GM13977 (cell line): ENCODE results near the gene IGF1R.

Experiments
- DNase-seq: peaks from one replicate; pipeline ENCODE4 v3.0.0; 2012; ENCODE audit warnings: low spot score
- in situ Hi-C: fragments of 300-500 bp; cut with MboI; formaldehyde crosslinking; loops from one replicate; pipeline ENCODE4 v1.12.0; 2022; ENCODE audit warnings: low sequenced_read_pairs, low pct_unique_long_range_greater_than_20kb, mixed read lengths, inconsistent platforms; ENCODE audit not compliant: unreplicated experiment
- TF ChIP-seq, protein P1 (sequence below): IDR thresholded peaks from 2 replicates; pipeline ENCODE4 v1.5.1; 2012; ENCODE audit warnings: mild to moderate bottlenecking, control low read depth; ENCODE audit not compliant: insufficient read depth; ENCODE audit errors: extremely low read depth, missing control alignments

Gene IGF1R

DNA sequence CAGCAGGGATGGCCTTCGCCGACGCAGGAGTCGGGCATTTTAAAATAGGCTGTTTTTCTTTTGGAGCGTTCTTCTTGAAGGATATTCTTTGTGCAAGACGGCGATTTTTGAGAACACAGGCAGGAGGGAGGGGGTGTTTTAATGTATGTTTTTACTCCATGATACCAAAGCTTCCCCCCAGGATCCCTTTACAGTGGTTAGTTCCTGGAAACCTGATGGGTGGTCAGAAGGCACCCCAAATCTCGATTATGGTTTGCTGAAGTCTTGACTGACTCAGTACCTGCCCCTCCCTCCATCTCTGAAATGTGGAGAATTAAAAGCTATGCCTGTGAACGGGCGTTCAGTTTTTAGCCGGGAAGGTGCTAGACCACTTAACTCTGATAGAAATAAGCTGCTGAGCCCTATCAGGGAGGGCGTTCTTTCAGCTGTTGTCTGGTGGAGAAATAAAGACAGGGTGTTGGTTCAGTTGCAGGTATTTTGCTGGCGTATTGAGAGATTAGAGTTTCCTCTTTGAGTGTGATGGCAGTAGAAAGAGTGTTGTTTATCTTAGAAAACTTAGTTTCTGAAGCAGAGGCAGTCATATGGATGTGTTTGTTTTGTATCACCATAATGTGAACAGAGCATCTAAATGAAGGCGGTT lies 3.4 kb downstream of the IGF1R start:
- no peak for DNase-seq
- TF ChIP-seq, protein P1, sequence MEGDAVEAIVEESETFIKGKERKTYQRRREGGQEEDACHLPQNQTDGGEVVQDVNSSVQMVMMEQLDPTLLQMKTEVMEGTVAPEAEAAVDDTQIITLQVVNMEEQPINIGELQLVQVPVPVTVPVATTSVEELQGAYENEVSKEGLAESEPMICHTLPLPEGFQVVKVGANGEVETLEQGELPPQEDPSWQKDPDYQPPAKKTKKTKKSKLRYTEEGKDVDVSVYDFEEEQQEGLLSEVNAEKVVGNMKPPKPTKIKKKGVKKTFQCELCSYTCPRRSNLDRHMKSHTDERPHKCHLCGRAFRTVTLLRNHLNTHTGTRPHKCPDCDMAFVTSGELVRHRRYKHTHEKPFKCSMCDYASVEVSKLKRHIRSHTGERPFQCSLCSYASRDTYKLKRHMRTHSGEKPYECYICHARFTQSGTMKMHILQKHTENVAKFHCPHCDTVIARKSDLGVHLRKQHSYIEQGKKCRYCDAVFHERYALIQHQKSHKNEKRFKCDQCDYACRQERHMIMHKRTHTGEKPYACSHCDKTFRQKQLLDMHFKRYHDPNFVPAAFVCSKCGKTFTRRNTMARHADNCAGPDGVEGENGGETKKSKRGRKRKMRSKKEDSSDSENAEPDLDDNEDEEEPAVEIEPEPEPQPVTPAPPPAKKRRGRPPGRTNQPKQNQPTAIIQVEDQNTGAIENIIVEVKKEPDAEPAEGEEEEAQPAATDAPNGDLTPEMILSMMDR, result no peak
- in situ Hi-C loops, result loop anchor here (10.0 kb wide), 1 partner anchor 127 kb away; no protein-coding TSS in a partner anchor

DNA sequence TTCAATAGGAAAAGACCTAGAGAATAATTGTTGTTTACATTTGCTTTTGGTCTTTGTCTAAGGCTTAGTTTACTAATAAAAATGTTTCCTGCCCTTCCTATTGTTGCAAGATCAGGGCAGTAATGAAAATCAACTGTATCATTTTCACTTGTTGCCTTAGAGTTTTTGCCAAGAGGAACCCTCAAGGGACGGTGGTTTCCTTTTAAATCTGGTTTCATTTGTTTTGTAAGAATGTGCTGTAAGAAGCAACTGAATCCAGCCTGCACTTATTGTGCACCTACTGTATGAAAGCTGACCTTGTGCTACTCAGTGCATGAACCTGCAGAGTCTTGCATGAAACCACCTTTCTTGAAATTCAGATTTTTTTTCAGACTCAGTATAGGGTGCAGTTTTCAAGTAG lies 5.3 kb downstream of the IGF1R start:
- in situ Hi-C loops, result loop anchor here (10.0 kb wide), 1 partner anchor 129 kb away; no protein-coding TSS in a partner anchor
- TF ChIP-seq, protein P1, result no peak
- no peak for DNase-seq

DNA sequence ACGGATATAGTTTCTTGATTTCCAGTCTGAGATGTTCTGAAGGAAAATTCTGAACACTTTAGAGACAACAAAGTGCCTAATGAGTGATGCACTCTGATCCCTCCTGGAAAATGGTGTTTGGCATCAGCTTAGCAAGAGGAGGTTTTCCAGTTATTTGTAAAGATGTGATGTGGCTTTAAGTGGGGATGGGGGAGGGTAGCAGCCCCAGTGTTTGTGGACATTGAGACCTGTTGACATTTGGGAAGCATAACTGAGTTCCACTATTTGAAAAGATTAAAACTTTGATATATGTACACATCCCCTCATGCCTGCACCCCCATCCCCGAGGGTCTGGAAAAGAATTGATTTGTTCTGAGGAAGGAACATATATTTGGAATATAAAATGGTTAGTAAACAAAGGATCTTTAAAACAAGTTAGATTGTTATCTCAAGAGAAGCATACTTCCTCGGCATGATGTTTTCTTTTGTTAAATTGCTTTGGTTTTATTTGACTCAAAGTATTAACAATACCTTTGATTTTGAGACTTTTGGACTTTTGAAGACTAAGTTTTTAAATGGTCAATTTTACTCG lies 6.5 kb downstream of the IGF1R start:
- TF ChIP-seq, protein P1, result no peak
- no peak for DNase-seq
- in situ Hi-C loops, result loop anchor here (10.0 kb wide), 1 partner anchor 130 kb away; no protein-coding TSS in a partner anchor

DNA sequence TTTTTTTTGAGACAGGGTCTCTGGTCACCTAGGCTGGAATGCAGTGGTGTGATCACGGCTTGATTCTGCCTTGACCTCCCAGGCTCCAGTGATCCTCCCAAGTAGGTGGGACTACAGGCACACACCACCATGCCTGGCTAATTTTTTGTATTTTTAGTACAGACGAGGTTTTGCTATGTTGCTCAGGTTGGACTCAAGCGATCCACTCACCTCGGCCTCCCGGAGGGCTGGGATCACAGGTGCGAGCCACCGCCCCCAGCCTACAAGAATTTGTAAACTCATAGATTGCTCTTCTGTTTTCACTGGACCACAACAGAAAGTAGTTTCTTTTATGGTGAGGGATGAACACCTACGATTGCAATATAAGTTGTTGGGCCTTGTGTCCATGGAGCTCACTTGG lies 7.4 kb downstream of the IGF1R start:
- DNase-seq, result no peak
- in situ Hi-C loops, result loop anchor here (10.0 kb wide), 1 partner anchor 131 kb away; no protein-coding TSS in a partner anchor
- TF ChIP-seq, protein P1, result no peak

DNA sequence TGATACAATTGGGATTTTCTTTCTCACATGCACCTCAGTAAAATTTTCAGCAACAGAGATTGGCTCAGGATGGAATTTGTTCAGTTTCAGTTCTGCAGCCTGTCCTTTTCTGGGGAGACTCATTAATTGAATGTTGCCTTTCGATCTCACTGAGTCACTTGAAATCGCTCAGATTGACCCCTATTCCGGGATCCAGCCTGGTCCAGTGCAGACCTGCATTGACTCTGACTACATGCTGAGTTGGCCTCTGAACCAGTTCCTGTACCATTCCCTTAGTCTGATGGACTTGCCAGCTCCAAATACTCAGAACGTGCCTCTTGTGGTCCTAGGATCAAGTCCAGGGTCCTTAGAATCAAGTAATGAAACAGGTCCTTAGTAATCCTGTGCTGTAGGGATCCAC lies 9.4 kb downstream of the IGF1R start:
- TF ChIP-seq, protein P1, result no peak
- in situ Hi-C loops, result loop anchor here (10.0 kb wide), 1 partner anchor 133 kb away; no protein-coding TSS in a partner anchor
- no peak for DNase-seq

DNA sequence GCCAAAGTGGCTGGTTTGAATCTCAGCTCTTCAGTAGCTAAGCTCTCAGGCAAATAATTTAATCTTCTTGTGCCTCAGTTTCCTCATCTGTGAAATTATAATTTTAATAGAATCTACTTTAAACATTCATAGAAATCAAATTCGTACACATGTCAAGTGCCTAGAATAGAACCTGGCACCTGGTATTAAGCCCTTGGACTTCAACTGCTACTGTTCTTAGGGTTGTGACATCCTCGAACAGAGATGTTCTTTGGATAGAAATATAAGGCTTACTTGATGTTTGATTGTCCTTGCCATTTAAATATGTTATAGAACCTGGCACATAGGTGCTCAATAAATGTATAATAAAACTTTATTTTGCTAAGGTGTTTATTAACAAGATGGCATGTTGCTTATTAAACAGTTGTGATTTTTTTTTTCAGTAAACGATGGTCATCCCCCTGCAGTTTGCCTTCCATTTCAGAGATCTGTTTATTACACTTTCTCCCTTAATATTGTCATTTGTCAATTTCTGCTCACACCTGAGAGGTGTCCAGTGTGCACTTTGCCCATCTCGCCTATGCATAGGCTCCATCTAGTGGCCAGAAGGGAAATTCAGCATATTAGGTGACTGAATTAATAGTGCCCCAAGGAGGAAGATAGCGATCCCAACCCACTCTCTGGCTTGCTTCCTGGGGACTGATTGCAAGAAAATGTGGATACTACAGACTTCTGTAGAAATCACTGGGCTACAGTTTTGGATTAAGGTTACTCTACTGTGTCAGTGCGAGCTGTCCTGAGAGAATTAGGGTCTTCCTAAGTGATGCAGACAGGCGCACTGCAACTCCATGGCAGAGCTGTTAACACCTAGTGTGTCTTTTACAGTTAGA lies 10.7 kb downstream of the IGF1R start:
- peak; percentile 77 for DNase-seq
- TF ChIP-seq, protein P1, result peak; percentile 93
- in situ Hi-C loops, result loop anchor here (10.0 kb wide), 1 partner anchor 134 kb away; no protein-coding TSS in a partner anchor
